H54 (cell line): Measurements from ENCODE around the gene FAM156B.
"Not testable (repeated sequence)": the region's sequence is repeated elsewhere in the genome, so short reads cannot be mapped to it uniquely, and the experiment has no call there.

ENCODE experiments used
- DNase-seq: peaks from one replicate; pipeline ENCODE4 v3.0.0; 2011; ENCODE audit warnings: low spot score, mixed read lengths; ENCODE audit not compliant: insufficient read length
- FAIRE-seq: peaks from 3 replicates; lab custom pipeline; 2011; peaks lifted over from hg19 to GRCh38; lab: Jason Lieb, UNC
- POLR2A ChIP-seq: IDR thresholded peaks from 2 replicates; pipeline ENCODE4 v1.6.1; 2011; ENCODE audit warnings: low read depth, mild to moderate bottlenecking, low read length

The FAM156B gene, protein sequence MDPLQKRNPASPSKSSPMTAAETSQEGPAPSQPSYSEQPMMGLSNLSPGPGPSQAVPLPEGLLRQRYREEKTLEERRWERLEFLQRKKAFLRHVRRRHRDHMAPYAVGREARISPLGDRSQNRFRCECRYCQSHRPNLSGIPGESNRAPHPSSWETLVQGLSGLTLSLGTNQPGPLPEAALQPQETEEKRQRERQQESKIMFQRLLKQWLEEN

DNA sequence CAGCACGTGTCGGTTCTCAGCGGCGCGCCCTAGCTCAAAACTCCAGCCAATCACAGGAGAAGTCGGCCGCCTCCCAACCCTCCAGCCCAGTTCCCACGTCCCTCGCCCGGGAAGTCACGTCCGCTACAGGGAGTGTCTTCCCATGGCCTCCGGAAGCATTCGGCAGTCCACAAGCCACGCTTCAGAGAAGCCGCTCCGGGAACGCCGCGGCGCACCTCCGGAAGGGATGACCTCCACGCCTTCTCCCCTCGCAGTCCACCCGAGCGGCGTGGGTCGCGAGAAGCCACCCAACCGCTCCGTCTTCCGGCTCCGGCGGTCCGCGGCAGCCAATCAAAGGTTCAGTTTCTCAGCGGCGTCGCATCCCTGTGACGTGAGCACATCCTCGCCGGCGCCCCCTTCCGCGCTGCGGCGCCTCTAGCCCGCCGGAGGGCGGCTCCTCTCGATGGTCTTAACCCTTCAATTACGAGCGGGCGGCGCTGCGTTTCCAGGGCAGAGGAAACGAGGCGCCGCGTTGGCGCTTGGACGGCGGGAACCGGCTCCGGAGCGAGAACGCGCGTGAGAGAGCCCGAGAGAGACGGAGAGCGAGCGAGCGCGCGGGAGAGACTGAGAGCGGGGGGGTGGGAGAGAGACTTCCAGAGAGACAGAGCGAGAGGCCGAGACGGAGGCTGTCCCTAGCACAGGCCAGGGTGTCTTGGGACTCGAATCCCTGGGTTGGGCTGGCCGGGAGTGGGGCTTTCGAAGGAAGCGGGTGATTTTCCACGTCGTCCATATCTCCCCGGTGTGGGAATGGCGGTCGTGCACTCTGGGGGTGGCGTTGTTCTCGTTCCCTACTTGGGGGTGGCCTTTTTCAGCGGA, at the start of gene FAM156B:
Gene FAM156B, plus strand, starts transcription at position 476 of the 855 bp plus-strand sequence. CDS start 9,896 bp downstream, outside the sequence.
- not testable (repeated sequence) for FAIRE-seq, DNase-seq

DNA sequence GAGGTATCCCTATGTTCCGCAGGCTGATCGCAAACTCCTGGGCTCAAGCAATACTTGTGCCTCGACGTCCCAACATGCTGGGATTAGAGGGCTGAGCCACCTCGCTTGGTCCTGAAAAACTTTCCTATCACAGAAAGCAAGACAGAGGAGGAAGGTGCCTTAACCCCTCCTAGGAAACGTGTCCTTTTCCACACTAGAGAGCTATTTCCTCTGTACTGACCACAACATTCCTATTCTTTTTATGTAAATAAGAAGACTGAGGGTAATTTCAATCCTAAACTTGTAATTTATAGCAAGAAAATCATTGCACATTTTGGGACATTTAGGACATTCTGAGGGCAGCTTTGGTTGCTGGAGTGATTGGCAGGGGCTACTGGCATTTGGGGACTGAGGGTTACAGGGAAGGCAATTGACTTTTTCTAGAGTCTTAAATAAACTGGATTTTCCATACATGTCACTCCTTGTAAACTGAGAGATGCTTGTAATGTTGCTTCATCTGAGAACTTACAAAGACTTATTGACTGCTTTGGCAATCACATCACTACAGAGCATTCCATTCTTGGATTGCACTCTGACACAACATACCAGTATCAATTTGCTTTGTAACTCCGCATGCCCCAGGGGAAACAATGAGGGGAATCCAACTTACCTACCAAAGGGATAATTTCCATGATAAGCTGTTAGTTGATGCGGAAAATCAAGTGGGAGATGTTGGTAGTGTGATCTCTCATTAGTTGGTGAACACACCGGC, 44.8 kb upstream of the FAM156B start:
- TF ChIP-seq POLR2A, result no peak
- FAIRE-seq (no peak), DNase-seq (no peak)

DNA sequence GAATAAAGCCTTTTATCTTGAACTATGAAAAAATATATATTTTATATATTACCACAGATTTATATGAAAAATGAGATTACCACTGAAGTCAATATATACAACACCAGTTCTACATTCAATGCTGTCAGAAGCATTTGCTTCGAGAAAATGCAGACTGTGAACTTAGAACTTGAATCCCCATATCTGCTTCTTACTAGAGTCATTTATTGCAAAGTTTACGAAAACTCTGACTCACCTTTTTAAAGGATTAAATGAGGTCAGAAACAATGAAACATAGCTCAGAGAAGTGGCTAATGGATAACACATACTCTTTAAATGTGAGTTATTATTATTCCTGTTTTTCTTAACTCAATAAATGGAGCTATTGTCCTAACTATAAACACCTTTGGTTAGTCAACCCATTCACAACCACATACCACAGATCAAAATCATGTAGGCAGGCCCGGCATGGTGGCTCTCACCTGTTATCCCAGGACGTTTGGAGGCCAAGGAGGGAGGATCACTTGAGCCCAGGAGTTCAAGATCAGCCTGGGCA, 40.1 kb upstream of the FAM156B start:
- DNase-seq, FAIRE-seq: not testable (repeated sequence)

DNA sequence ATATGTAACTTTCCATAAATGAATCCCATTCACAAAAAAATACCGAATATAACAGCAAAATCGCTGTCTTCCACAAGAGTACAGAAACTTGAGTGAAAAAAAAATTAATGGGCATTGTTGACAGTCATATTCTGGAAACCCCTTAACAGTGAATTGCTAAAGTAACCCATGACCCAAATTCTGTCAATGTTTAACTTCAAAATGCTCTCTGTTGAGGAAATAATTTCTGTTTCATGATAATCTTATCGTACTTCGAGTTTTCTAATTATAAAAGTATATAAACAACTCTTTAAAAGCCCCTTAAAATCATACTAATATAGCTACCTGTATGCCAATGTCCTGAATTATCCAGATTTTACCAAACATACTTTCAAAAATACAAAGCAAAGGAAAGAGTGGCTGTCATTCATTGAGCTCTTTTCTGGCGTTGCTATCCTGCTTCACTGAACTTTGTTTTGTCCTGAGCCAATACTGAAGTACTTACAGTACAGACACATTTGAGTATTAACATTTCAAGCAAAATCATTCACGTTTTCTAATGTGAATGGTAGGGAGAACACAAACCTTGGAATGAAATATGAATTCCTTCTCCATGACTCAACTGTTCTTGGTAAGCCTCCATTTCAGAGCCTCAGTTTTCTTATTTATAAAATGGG, 31.7 kb upstream of the FAM156B start:
- TF ChIP-seq POLR2A, result no peak
- no peak for DNase-seq
- FAIRE-seq, result no peak

DNA sequence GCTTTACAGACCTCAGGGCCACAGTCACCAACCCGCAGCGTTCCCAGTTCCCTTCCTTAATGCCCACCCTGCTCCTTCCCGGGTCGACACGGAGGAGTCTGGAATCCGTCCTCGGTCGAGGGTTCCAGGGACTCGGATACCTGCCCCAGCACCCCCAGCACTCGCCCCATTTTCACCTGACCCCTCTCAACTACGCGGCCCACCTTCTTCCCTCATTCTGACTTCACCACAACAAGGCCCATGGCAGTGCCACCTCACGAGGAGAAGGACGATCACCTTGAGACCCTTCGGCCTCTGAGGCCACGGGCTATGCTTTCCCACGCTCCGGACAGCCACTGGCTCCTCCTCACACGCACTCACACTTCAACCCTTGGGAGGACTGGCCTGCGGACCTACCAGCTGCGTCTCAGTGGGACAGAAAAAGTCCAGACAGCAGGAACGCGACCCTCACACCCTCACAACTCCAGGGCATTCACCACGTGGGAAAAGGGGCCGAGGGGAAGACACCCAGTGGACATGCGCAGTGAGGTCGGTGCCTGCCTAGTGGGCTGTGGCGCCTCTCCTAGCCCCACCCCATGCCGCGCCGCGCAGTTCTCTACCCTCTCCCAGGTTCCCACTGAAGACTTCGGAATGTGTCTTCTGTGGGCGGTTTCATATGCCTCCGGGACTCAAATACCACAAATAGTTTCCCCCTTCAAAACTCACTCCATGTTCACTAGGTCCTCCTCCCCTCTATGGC, 29.4 kb upstream of the FAM156B start, which contains the start of gene XAGE3:
Gene XAGE3, minus strand, starts transcription at position 474 of the 739 bp plus-strand sequence. CDS start 950 bp downstream, outside the sequence.
- FAIRE-seq (no peak), DNase-seq (no peak)
- no peak for TF ChIP-seq POLR2A

DNA sequence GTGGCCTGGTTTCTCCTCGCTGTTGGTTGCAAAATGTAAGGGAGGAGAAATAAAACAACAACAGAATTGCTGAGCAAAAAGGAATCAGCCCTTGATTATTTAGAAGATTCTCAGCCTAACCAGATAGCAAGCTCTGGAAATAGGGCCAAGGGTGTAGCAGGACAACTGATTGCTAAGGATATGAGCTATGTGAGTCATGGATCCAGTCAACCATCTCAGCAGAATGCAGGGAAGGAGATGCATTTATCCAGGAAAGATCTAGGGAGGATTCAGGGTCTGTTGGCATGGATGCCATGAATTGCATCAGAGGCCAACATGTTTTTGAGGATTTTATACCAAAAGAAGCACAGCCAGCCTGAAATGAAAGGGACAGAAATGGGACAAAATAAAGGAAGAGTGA, 27.1 kb upstream of the FAM156B start:
- FAIRE-seq (no peak), DNase-seq (no peak)
- no peak for TF ChIP-seq POLR2A

DNA sequence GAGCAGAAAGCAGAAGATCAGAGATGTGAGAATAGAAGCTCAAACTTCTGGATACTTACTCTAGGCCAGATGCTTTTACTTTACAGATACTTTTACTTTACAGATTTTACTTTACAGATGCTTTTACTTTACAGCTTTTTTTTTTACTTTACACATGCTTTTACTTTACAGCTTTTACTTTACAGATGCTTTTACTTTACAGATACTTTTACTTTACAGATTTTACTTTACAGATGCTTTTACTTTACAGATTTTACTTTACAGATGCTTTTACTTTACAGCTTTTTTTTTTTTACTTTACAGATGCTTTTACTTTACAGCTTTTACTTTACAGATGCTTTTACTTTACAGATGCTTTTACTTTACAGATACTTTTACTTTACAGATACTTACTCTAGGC, 23.3 kb upstream of the FAM156B start:
- FAIRE-seq, DNase-seq: not testable (repeated sequence)

DNA sequence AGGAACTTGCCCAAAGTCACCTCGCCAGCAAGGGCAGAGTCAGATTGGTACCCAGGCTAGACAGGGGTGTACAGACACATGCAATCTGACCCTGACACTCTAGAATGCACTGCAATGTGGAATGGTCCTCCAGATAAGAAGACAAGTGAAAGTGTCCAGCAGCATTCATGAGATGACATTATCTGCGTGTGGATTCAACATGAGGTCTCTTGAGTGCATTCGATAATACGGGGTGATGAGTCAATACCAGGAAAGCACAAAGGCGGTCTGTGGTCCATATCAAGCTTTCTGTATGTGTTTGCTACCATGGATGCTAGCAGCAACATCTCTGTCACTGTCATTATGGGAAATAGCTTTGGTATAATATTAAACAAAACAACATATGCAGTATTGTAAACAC, 22.5 kb upstream of the FAM156B start:
- TF ChIP-seq POLR2A, result no peak
- DNase-seq (no peak), FAIRE-seq (no peak)

DNA sequence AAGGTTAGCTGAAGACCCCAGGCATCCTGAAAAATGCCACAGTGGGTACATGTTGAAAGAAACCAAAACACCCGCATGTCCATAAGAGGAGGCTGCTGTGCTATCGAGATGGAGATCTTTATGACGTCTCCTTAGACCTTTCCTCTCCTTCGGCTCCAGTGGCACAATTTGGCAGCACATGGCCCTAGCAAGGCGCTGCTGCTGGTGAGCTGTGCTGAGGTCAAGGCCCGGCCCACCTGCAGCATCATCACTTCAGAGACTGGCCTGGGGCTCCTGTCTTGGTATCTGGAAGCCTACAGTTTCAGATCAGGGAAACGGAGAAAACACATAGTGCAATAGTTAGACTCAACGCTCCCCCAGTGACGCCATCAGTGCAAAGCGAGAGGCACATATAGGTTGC, 21.7 kb upstream of the FAM156B start:
- FAIRE-seq, DNase-seq: not testable (repeated sequence)

DNA sequence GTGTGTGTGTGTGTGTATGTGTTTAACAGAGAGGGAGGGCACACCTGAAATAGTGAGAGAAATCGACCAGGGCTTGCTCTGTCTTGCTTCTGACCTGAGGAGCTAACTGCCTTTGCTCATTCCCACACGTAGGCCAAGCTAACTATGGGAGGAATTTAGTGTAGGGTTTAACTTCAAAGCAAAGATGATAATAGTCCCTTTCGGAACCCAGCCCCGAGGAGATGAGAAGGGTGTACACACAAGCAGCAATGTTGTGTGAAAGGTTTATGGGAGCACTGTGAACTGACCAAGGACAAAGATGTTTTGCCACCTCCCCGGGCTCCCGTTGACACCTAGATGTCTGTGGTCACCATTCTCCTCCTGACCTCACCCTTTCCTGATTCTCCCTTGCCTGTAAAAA, 20.7 kb upstream of the FAM156B start:
- DNase-seq, FAIRE-seq: not testable (repeated sequence)

DNA sequence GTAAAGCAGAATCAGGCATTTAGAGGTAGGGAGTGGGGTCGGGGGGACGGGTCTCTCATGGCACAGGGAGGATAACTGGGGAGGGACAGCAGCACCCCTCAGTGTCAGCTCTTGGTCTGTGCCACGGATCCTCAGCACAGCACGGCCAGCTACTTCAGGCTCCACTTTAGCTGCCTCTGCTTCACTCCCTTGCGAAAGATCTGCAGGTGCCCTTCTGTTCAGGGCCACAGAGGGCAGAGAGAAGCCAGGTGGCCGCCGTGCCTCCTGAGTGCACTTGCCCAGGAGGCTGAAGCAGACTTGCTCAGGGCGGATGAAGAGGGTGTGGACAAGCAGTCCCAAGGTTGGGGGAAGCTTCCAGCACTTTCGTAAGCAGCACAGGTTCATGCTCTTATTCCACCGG, 9.7 kb upstream of the FAM156B start:
- not testable (repeated sequence) for DNase-seq, FAIRE-seq

DNA sequence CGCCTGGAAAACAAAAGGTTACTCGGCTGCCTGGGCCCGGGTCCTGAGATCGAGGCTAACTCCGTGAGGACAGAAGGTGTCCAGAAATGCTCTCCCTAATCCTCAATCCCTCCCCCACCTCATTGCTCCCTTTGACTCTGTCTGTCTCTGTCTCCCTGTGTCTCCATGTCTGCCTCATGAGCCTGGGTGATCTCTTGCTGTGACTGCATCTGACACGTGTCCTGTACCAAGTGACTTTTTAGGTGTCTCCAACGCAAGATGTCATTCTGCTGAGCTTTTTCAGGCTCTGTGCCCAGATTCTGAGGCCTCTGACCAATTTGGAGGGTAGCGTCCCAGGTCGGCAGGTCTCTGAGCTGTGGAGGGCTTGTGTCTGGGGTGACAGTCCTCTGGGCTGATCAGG, 9.0 kb upstream of the FAM156B start:
- not testable (repeated sequence) for FAIRE-seq

DNA sequence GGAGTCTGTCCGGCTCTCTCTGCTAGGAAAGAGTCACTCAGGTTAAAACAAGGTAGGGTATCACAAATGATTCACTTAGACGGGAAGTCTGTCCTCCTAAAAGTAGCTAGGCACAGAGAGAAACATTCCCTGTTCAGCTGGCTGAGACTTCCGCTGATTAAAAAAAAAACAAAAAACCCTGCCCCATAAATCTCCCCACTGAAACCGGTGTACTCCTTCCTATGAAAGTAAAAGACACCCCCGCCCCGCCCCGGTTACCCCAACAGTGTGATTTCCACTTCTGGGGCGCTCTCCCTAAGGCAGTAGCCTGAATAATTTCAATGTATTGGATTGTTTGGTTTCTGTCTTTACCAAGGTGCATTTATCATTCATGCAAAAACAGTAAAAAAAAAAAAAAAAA, 692 bp upstream of the FAM156B start:
- DNase-seq, FAIRE-seq: not testable (repeated sequence)

More for the DNA sequence above, 9.0 kb upstream of the FAM156B start:
- DNase-seq, result not testable (repeated sequence)

DNA sequence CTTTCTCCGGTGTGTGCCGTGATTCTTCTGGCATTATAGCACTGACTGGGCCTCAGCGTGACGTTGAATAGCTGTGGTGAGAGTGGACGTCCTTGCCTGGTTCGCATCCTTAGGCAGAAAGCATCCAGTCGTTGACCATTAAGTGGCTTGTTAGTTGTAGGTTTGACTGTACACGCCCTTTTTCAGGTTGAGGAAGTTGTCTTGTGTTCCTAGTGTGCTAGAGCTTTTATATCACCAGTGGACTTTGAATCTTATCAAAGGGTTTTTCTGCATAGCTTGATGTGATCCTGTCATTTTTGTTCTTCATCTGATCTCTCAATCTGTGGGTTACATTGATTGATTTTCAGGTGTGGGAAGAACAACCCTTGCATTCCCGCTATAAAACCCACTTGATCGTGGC, 8.4 kb downstream of the FAM156B start:
- not testable (repeated sequence) for FAIRE-seq, DNase-seq

DNA sequence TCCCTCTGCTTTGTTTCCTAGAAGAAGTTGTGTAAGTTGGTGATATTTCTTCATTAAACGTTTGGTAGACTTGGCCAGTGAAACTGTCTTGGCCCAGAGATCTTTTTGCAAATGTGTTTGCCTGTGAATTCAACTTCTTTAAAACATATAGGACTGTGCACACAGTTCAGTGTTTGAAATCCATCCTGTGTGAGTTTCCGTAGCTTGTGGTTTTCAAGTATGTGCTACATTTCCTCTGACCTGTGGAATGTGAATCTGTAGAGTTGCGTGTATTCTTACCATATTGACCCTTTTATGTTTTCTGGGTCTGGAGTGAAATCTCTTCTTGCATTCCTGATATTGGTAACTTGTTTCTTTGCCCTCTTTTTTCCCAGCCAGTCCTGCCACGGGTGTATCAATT, 8.9 kb downstream of the FAM156B start:
- not testable (repeated sequence) for DNase-seq, FAIRE-seq

DNA sequence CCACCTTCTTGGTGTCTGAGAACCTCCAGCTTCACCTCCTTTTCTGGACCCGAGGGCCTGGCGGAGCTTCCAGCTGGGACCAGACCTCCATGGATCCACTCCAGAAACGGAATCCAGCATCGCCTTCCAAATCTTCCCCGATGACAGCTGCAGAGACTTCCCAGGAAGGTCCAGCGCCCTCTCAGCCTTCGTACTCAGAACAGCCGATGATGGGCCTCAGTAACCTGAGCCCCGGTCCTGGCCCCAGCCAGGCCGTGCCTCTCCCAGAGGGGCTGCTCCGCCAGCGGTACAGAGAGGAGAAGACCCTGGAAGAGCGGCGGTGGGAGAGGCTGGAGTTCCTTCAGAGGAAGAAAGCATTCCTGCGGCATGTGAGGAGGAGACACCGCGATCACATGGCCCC, 10.0 kb downstream of the FAM156B start:
- not testable (repeated sequence) for DNase-seq, FAIRE-seq

DNA sequence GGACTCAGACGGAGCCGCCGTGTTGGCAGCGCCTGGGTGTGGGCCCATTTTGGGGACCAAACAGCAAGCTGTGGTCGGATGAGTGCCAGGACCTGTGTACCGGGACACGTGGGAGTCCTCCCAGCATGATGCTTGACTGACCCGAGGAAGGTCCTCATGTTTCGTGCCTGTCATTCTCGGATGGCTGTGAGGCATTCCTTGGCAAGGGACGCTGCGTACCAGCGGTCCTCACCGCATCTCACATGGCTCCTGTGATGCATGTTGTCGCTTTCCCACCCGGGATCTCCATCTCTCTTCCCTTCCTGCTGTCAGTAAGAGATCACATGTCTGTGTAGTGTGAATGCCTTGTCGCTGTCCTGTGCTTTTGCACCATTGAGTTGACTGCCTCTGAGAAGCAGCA, 10.8 kb downstream of the FAM156B start:
- not testable (repeated sequence) for DNase-seq, FAIRE-seq
